MM.1S (cell line): ENCODE results near the gene KLC3.

Experiments
- EZH2 ChIP-seq: fragments of 300-600 bp; sonication (generic); optimal IDR thresholded peaks from 2 replicates; pipeline ENCODE3; 2017; ENCODE audit warnings: low read depth, mild to moderate bottlenecking, antibody characterized with exemption, low read length, mixed read lengths
- EZH2phosphoT487 ChIP-seq: fragments of 300-600 bp; sonication (generic); IDR thresholded peaks from 2 replicates; pipeline ENCODE4 v1.6.1; 2018; ENCODE audit warnings: antibody characterized with exemption, low read length
- TF ChIP-seq, protein P1 (sequence below): fragments of 300-600 bp; sonication (generic); IDR thresholded peaks from 2 replicates; pipeline ENCODE4 v1.5.1; 2016; ENCODE audit warnings: antibody characterized with exemption, low read length, mixed read lengths

DNA sequence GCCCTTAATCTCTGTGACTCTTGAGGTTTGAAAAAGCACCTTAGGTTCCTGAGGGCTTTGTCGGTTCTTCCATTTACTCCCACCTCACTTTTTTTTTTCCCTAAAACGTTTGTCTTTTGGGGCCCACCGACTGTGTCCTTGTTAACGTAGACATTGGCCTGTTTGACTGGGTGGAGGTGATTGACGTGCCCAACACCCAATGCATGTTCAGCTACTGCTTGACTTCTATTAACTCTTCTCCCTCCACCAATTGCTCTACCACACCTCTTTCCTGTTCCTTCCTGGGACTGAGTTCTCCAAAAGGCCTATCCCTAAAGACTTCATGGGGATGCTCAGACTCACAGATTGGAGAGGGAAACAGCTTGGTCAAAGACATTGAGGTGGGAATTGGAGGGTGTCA is 35.1 kb upstream of the KLC3 start:
- TF ChIP-seq, protein P1, sequence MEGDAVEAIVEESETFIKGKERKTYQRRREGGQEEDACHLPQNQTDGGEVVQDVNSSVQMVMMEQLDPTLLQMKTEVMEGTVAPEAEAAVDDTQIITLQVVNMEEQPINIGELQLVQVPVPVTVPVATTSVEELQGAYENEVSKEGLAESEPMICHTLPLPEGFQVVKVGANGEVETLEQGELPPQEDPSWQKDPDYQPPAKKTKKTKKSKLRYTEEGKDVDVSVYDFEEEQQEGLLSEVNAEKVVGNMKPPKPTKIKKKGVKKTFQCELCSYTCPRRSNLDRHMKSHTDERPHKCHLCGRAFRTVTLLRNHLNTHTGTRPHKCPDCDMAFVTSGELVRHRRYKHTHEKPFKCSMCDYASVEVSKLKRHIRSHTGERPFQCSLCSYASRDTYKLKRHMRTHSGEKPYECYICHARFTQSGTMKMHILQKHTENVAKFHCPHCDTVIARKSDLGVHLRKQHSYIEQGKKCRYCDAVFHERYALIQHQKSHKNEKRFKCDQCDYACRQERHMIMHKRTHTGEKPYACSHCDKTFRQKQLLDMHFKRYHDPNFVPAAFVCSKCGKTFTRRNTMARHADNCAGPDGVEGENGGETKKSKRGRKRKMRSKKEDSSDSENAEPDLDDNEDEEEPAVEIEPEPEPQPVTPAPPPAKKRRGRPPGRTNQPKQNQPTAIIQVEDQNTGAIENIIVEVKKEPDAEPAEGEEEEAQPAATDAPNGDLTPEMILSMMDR, result no peak
- TF ChIP-seq EZH2 (no peak), EZH2phosphoT487 (no peak)
